SH-SY5Y (cell line): ENCODE data around the gene NCLN.

ENCODE experiments used
- GATA2 ChIP-seq: IDR thresholded peaks from 2 replicates; pipeline ENCODE4 v1.6.1; 2011; ENCODE audit warnings: mild to moderate bottlenecking, low read depth, low read length
- GATA3 ChIP-seq: IDR thresholded peaks from 2 replicates; pipeline ENCODE4 v1.6.1; 2011; ENCODE audit warnings: low read depth, mild to moderate bottlenecking, low read length, moderate library complexity

- TF ChIP-seq GATA3 (no peak), GATA2 (no peak)
Measured at GRCh38 chr19:3152419-3152780, 33.3 kb upstream of the NCLN start.
